ENCODE data around the gene ADGRL1. TPM values are rescaled to one million over a fixed set of nuclear protein-coding genes. Genes with fewer than 3 reads are reported as not detected.

Gene ADGRL1
- total and polyA plus RNA-seq, 2 of the 8 experiments (the other 6 are each of a cell fraction or from before 2014, with no cell fraction given) = 95.6 to 112 TPM

- H4K20me1 ChIP-seq (replicated peaks in 1 of 2; ENCODE audit: control insufficient read depth in 1 of 2, insufficient read depth in 2 of 2, low read length in 2 of 2) = peaks cover 7 to 15% of the 10 kb centered on the region in 2 experiments
- no peak overlapping the region for H3K14ac ChIP-seq (ENCODE audit: insufficient read length)
- ChIA-PET POLR2A (ENCODE audit: partially characterized antibody) (interaction anchor here (0.6 to 4.2 kb wide), 7 partner anchors 9 to 151 kb away, joined by 3 to 24 read pairs (median 4); partner anchors contain the start of genes ASF1B and MISP3), CTCF (ENCODE audit: partially characterized antibody) (interaction anchor here (0.8 to 11.3 kb wide), 27 partner anchors 9 to 365 kb away, joined by 3 to 105 read pairs (median 5); partner anchors contain the start of genes ASF1B and C19orf67)
- H2AK5ac ChIP-seq (ENCODE audit: low read depth, low read length) = no peak overlapping the region
- H4K5ac ChIP-seq (ENCODE audit: insufficient read length, low read depth, low read length) = no peak overlapping the region
- no peak overlapping the region for H3K23ac ChIP-seq (ENCODE audit: insufficient read length)
- no peak overlapping the region for H4K91ac ChIP-seq (replicated peaks; ENCODE audit: insufficient read length, low read length)
- H2BK5ac ChIP-seq (ENCODE audit: low read depth, low read length) = no peak overlapping the region
- no peak overlapping the region for H3K4me3 ChIP-seq (ENCODE audit: extremely low read depth in 1 of 4, insufficient read depth in 2 of 4, low read depth in 3 of 4, low read length in 4 of 4)
- no peak overlapping the region for H4K8ac ChIP-seq (ENCODE audit: extremely low read depth, insufficient read depth, low read length)
- H2BK12ac ChIP-seq (ENCODE audit: low read depth, low read length) = no peak overlapping the region
- H3K9ac ChIP-seq (replicated peaks in 1 of 4; ENCODE audit: extremely low read depth in 1 of 4, low read depth in 3 of 4, low read length in 3 of 4) = no peak overlapping the region
- H3K4me2 ChIP-seq (ENCODE audit: insufficient read depth in 1 of 2, low read depth in 2 of 2, low read length in 2 of 2) = no peak overlapping the region
- no peak overlapping the region for H3K27ac ChIP-seq (ENCODE audit: low read depth, low read length)
- peaks cover 8% of the 10 kb centered on the region for H3K23me2 ChIP-seq (ENCODE audit: low read depth, low read length)
- no peak for FAIRE-seq
- no peak overlapping the region for H2BK15ac ChIP-seq (ENCODE audit: low read length)
- H3K4ac ChIP-seq (replicated peaks; ENCODE audit: insufficient read length, low read depth, low read length) = no peak overlapping the region
- no peak overlapping the region for H3K18ac ChIP-seq (ENCODE audit: extremely low read depth, low read length)
- H3K9me3 ChIP-seq (ENCODE audit: insufficient read depth in 2 of 2, low read depth in 1 of 2, low read length in 1 of 2) = no peaks in the 10 kb centered on the region
- H2BK20ac ChIP-seq (ENCODE audit: low read length) = no peak overlapping the region
- peak; percentile 53 to 63 for TF ChIP-seq RAD21 (IDR thresholded peaks at IDR 0.05 in 1 of 2, conservative IDR thresholded peaks at IDR 0.05 in 1 of 2; ENCODE audit: low read depth in 2 of 2, low read length in 2 of 2)
- TF ChIP-seq MAX (IDR thresholded peaks at IDR 0.05) = no peak
- TF ChIP-seq CTCF (IDR thresholded peaks at IDR 0.05; ENCODE audit: control extremely low read depth in 1 of 3, insufficient read depth in 1 of 3, low read depth in 1 of 3, low read length in 3 of 3) = peak; percentile 61 to 71 (median 71)
- no peak for TF ChIP-seq CHD2 (IDR thresholded peaks at IDR 0.05; ENCODE audit: low read length)
- TF ChIP-seq USF2 (IDR thresholded peaks at IDR 0.05; ENCODE audit: low read length) = no peak
- H2BK120ac ChIP-seq (replicated peaks; ENCODE audit: low read depth, low read length) = no peak overlapping the region
- H3K79me1 ChIP-seq (ENCODE audit: low read depth, low read length) = peaks cover 4% of the 10 kb centered on the region
- whole genome bisulfite sequencing, 2 experiments (ENCODE audit: extremely low coverage in 1 of 2, insufficient coverage in 1 of 2, insufficient read length in 1 of 2, insufficient replicate concordance in 2 of 2, low coverage in 1 of 2, low lambda C conversion rate in 2 of 2, missing lambda C conversion rate in 1 of 2) = 70% methylated on average over 9 of the region's 9 CpGs; no CpG with 5 or more reads in 1 of the 2 experiments
- H3K4me1 ChIP-seq (replicated peaks in 1 of 4; ENCODE audit: control insufficient read depth in 3 of 4, insufficient read depth in 4 of 4, low read length in 3 of 4) = peaks cover 11 to 35% (median 21%) of the 10 kb centered on the region in 4 experiments
- no peak overlapping the region for H3K56ac ChIP-seq (replicated peaks; ENCODE audit: insufficient read length, low read depth, low read length)
- no peak overlapping the region for H2AFZ ChIP-seq (ENCODE audit: low read length)
- no peaks in the 10 kb centered on the region; a peak in 2 of 7 replicates for H3K27me3 ChIP-seq (replicated peaks in 1 of 4; ENCODE audit: control insufficient read depth in 3 of 4, extremely low read depth in 1 of 4, insufficient read depth in 3 of 4, low read length in 3 of 4)
- H3K36me3 ChIP-seq (ENCODE audit: control insufficient read depth in 2 of 4, insufficient read depth in 4 of 4, low read length in 3 of 4) = 0 out of 8 replicates have a peak, but pooled peaks cover 0 to under 1% (median 0%) of the 10 kb centered on the region in 4 experiments
- H3K79me2 ChIP-seq (ENCODE audit: control insufficient read depth in 1 of 2, insufficient read depth in 2 of 2, low read length in 2 of 2) = 0 out of 4 replicates have a peak, but pooled peaks cover 0 to 3% of the 10 kb centered on the region in 2 experiments
- DNase-seq (ENCODE audit: low read depth in 1 of 2, low spot score in 2 of 2) = peak in 1 of 2 experiments; percentile 85
These were observed 91.1 kb downstream of the ADGRL1 start for GRCh38 chr19:14114854-14115253.
